ENCODE results near the gene KLHDC4. TPM values are rescaled to one million over a fixed set of nuclear protein-coding genes. Genes with fewer than 3 reads are reported as not detected.

The KLHDC4 gene
- total RNA-seq, 1 experiment from 2014 or later: 117 TPM

DNA sequence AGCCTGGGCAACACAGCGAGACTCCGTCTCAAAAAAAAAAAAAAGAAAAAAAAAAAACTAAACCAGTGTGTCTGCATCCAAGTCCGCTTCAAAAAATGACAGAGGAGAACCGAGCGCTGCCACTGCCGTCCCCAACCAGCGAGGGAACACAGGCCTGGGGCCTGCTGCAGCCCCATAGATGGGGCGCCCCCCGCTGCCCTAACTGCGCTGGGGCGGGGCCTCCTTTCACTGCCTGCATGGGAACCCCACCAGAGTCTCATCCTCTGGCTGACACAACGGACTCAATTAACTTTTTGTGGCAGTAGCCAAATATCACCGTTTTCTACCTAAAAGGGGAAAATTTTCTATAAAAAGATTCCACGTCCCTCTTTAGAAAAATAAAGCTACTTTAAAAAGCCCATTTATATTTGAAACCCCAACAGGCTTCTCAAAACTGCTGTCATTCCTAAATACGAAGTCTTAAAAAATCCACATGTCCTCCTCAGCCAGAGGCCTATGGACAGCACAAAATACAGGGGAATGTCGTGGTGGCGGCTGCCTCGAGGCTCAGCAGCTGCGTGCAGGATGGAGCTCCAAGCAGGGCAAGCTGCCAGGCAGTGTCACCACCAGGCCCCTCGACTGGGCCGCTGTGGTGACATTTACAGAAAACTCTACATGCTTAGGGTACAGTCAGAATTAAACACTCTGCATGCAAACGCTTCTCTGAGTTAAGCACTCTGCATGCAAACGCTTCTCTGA is 30.3 kb downstream of the KLHDC4 start:
- Histone ChIP-seq H3K36me3 (ENCODE audit: control insufficient read depth, insufficient read depth, low read length) (no peaks in the 10 kb centered on the region; the same call in 1 of the 2 replicates), H3K9me3 (no peaks in the 10 kb centered on the region), H3K27me3 (replicated peaks; ENCODE audit: control insufficient read depth, insufficient read depth, low read length) (no peaks in the 10 kb centered on the region), H3K4me1 (no peaks in the 10 kb centered on the region), H3K4me3 (ENCODE audit: low read depth, low read length) (no peak overlapping the region)
- Mint-ChIP-seq H3K9me3 (ENCODE audit: unreplicated experiment) (no peaks in the 10 kb centered on the region), H3K27me3 (ENCODE audit: insufficient read depth, unreplicated experiment) (no peaks in the 10 kb centered on the region), H3K27ac (ENCODE audit: unreplicated experiment) (no peak overlapping the region), H3K4me3 (ENCODE audit: unreplicated experiment) (no peak overlapping the region), H3K4me1 (ENCODE audit: low read depth, unreplicated experiment) (no peaks in the 10 kb centered on the region), H3K36me3 (ENCODE audit: insufficient read depth, unreplicated experiment) (peaks cover 38% of the 10 kb centered on the region)
- intact Hi-C loops (cut with micrococcal nuclease; ENCODE audit: unreplicated experiment): no loop called here
- no TSS peak for BruUV-seq (replicated peaks)
- CTCF ChIA-PET: interaction anchor here (0.7 kb wide), 1 partner anchor 835 kb away, joined by 4 read pairs; the partner anchor contains the start of gene ZC3H18
- POLR2A ChIA-PET: no interaction called here
- DNase-seq: no peak
- TF ChIP-seq, protein P1, sequence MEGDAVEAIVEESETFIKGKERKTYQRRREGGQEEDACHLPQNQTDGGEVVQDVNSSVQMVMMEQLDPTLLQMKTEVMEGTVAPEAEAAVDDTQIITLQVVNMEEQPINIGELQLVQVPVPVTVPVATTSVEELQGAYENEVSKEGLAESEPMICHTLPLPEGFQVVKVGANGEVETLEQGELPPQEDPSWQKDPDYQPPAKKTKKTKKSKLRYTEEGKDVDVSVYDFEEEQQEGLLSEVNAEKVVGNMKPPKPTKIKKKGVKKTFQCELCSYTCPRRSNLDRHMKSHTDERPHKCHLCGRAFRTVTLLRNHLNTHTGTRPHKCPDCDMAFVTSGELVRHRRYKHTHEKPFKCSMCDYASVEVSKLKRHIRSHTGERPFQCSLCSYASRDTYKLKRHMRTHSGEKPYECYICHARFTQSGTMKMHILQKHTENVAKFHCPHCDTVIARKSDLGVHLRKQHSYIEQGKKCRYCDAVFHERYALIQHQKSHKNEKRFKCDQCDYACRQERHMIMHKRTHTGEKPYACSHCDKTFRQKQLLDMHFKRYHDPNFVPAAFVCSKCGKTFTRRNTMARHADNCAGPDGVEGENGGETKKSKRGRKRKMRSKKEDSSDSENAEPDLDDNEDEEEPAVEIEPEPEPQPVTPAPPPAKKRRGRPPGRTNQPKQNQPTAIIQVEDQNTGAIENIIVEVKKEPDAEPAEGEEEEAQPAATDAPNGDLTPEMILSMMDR (IDR thresholded peaks at IDR 0.05; ENCODE audit: insufficient read depth in 1 of 2, low read depth in 1 of 2, low read length in 1 of 2, severe bottlenecking in 1 of 2, unreplicated experiment in 1 of 2): no peak

DNA sequence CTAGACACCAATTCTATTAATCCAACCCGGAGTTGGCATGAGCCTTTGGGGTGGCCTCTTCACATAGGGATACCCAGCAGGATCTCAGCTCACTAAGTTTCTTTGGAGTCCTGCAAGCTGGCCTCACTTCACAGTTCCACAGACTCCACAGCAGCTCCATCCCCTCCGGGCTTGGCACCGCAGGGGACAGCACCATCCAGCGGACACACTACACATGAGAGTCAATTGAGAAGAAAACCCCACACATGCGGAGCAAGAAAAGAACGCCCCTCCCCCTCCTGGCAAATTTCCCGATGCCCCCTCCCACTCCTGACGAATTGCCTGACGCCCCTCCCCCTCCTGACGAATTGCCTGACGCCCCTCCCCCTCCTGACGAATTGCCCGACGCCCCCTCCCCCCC is 31.1 kb downstream of the KLHDC4 start:
- no peak overlapping the region for H3K27ac Mint-ChIP-seq (ENCODE audit: unreplicated experiment)
- H3K4me3 ChIP-seq (ENCODE audit: low read depth, low read length): no peak overlapping the region
- H3K4me3 Mint-ChIP-seq (ENCODE audit: unreplicated experiment): no peak overlapping the region
- TF ChIP-seq, protein P1 (IDR thresholded peaks at IDR 0.05; ENCODE audit: insufficient read depth in 1 of 2, low read depth in 1 of 2, low read length in 1 of 2, severe bottlenecking in 1 of 2, unreplicated experiment in 1 of 2): no peak
- H3K9me3 Mint-ChIP-seq (ENCODE audit: unreplicated experiment): no peaks in the 10 kb centered on the region
- ChIA-PET CTCF (interaction anchor here (0.7 kb wide), 1 partner anchor 836 kb away, joined by 4 read pairs; the partner anchor contains the start of gene ZC3H18), POLR2A (no interaction called here)
- DNase-seq: no peak
- H3K36me3 Mint-ChIP-seq (ENCODE audit: insufficient read depth, unreplicated experiment): peaks cover 44% of the 10 kb centered on the region
- no peaks in the 10 kb centered on the region for H3K27me3 Mint-ChIP-seq (ENCODE audit: insufficient read depth, unreplicated experiment)
- no peaks in the 10 kb centered on the region for H3K4me1 ChIP-seq
- no peaks in the 10 kb centered on the region for H3K27me3 ChIP-seq (replicated peaks; ENCODE audit: control insufficient read depth, insufficient read depth, low read length)
- no peaks in the 10 kb centered on the region for H3K4me1 Mint-ChIP-seq (ENCODE audit: low read depth, unreplicated experiment)
- intact Hi-C loops (cut with micrococcal nuclease; ENCODE audit: unreplicated experiment): no loop called here
- H3K9me3 ChIP-seq: no peaks in the 10 kb centered on the region
- H3K36me3 ChIP-seq (ENCODE audit: control insufficient read depth, insufficient read depth, low read length): no peaks in the 10 kb centered on the region; the same call in 1 of the 2 replicates
- BruUV-seq (replicated peaks): no TSS peak

DNA sequence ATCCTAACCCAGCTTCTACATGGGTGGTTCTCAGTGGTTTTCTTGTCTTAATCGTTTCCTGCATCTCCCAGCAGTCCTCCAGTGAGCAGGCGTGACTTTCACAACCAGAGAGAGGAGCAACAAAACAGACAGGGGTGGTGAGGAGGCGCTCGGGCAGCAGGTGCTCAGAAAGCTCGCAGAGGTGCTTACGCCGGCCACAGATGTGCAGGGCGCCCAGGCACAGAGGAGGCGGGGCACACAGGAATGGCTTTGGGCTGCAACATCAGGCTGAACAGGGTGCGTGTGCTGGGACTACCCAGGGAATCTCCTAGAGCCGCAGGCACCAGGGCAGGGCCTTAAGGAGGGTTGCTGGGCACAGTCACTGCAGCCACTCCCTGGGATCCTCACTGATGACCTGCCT is 32.6 kb downstream of the KLHDC4 start:
- no peak for DNase-seq
- TF ChIP-seq, protein P1 (IDR thresholded peaks at IDR 0.05; ENCODE audit: insufficient read depth in 1 of 2, low read depth in 1 of 2, low read length in 1 of 2, severe bottlenecking in 1 of 2, unreplicated experiment in 1 of 2): no peak

More for the DNA sequence above, 32.6 kb downstream of the KLHDC4 start:
- Histone ChIP-seq H3K27me3 (replicated peaks; ENCODE audit: control insufficient read depth, insufficient read depth, low read length) (no peaks in the 10 kb centered on the region), H3K36me3 (ENCODE audit: control insufficient read depth, insufficient read depth, low read length) (no peaks in the 10 kb centered on the region; the same call in 1 of the 2 replicates), H3K4me3 (ENCODE audit: low read depth, low read length) (no peak overlapping the region), H3K9me3 (no peaks in the 10 kb centered on the region), H3K4me1 (no peaks in the 10 kb centered on the region)
- no TSS peak for BruUV-seq (replicated peaks)
- POLR2A ChIA-PET: no interaction called here
- no peak overlapping the region for H3K27ac Mint-ChIP-seq (ENCODE audit: unreplicated experiment)
- no peak overlapping the region for H3K4me3 Mint-ChIP-seq (ENCODE audit: unreplicated experiment)
- CTCF ChIA-PET: interaction anchor here (0.6 kb wide), 1 partner anchor 293 kb away, joined by 3 read pairs; no protein-coding TSS in a partner anchor
- H3K27me3 Mint-ChIP-seq (ENCODE audit: insufficient read depth, unreplicated experiment): no peaks in the 10 kb centered on the region
- intact Hi-C loops (cut with micrococcal nuclease; ENCODE audit: unreplicated experiment): no loop called here
- peaks cover 45% of the 10 kb centered on the region for H3K36me3 Mint-ChIP-seq (ENCODE audit: insufficient read depth, unreplicated experiment)
- no peaks in the 10 kb centered on the region for H3K9me3 Mint-ChIP-seq (ENCODE audit: unreplicated experiment)
- H3K4me1 Mint-ChIP-seq (ENCODE audit: low read depth, unreplicated experiment): no peaks in the 10 kb centered on the region

Measured in Caco-2 (cell line).